Parathyroid adenoma (tissue), 2 donors: ENCODE data around the gene ZBTB7A.

Experiments
- H2AFZ ChIP-seq: fragments of 300-600 bp; sonication (generic); one replicate; pipeline ENCODE4 v1.7.0; 2017; ENCODE audit warnings: antibody characterized with exemption, mild to moderate bottlenecking
- H3K27ac ChIP-seq: fragments of 300-600 bp; sonication (generic); one replicate; pipeline ENCODE4 v1.7.0; 2017
- H3K27me3 ChIP-seq: fragments of 300-600 bp; sonication (generic); one replicate; pipeline ENCODE4 v1.7.0; 2017; ENCODE audit warnings: low read length; ENCODE audit not compliant: control insufficient read depth, insufficient read depth
- H3K36me3 ChIP-seq: fragments of 300-600 bp; sonication (generic); one replicate; pipeline ENCODE4 v1.7.0; 2017; ENCODE audit warnings: low read length; ENCODE audit not compliant: control insufficient read depth, insufficient read depth
- H3K4me1 ChIP-seq: fragments of 300-600 bp; sonication (generic); one replicate; pipeline ENCODE4 v1.7.0; 2017; ENCODE audit warnings: control low read depth
- H3K4me2 ChIP-seq: fragments of 300-600 bp; sonication (generic); one replicate; pipeline ENCODE4 v1.7.0; 2017; ENCODE audit warnings: low read length
- H3K4me3 ChIP-seq: fragments of 300-600 bp; sonication (generic); one replicate; pipeline ENCODE4 v1.7.0; 2017; ENCODE audit warnings: low read depth, low read length
- H3K79me2 ChIP-seq: fragments of 300-600 bp; sonication (generic); one replicate; pipeline ENCODE4 v1.7.0; 2017; ENCODE audit warnings: control low read depth
- H3K9ac ChIP-seq: fragments of 300-600 bp; sonication (generic); one replicate; pipeline ENCODE4 v1.7.0; 2017; ENCODE audit warnings: mild to moderate bottlenecking
- H3K9me3 ChIP-seq: fragments of 300-600 bp; sonication (generic); one replicate; pipeline ENCODE4 v1.7.0; 2017; ENCODE audit warnings: low read length; ENCODE audit not compliant: control insufficient read depth
- TF ChIP-seq, protein P1 (sequence below): fragments of 300-600 bp; sonication (generic); IDR thresholded peaks from one replicate; pipeline ENCODE4 v1.7.0; 2017; ENCODE audit warnings: antibody characterized with exemption, mild to moderate bottlenecking
- donor health status: primary hyperparathyroidism.

Gene ZBTB7A

DNA sequence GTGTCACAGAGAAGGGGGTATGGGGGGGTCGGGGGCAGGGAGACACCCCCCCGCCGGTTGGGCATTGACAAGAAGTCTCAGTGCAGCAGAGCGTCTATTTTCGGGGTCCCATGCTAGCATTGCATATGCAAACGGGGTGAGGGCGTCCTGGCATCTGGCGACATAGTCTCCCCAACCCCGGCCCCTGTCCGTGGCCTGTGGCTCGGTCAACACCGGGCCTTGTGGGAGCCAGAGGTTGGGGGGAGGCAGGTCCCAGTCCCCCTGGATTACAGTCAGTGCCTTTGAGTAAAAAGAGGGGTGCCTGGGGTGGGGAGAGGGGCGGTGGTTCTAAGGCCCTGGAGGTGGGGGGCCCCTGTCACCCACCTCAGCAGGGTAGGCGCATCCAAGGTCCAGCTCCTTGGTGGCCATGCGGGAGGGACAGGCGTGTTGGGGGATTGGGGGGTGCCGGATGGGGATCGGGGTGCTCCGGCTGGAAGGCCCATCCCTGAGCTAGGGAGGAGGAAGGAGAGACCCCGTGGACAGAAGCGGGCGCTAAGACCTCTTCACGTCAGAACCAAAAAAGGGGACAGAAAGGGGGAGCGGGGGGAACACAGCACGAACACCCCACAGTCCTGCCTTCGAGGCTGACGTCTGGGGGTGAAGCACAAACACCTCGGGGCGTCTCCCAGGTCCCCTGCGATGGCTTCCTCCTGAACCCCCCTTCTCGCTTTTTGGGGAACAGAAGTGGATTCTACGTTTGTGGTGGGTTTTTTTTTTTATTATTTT, 20.9 kb downstream of the ZBTB7A start:
- no peak overlapping the region for H3K4me2 ChIP-seq
- H3K36me3 ChIP-seq: no peaks in the 10 kb centered on the region
- H3K9ac ChIP-seq: no peak overlapping the region
- peaks cover 8% of the 10 kb centered on the region for H3K79me2 ChIP-seq
- TF ChIP-seq, protein P1, sequence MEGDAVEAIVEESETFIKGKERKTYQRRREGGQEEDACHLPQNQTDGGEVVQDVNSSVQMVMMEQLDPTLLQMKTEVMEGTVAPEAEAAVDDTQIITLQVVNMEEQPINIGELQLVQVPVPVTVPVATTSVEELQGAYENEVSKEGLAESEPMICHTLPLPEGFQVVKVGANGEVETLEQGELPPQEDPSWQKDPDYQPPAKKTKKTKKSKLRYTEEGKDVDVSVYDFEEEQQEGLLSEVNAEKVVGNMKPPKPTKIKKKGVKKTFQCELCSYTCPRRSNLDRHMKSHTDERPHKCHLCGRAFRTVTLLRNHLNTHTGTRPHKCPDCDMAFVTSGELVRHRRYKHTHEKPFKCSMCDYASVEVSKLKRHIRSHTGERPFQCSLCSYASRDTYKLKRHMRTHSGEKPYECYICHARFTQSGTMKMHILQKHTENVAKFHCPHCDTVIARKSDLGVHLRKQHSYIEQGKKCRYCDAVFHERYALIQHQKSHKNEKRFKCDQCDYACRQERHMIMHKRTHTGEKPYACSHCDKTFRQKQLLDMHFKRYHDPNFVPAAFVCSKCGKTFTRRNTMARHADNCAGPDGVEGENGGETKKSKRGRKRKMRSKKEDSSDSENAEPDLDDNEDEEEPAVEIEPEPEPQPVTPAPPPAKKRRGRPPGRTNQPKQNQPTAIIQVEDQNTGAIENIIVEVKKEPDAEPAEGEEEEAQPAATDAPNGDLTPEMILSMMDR: no peak
- peaks cover 8% of the 10 kb centered on the region for H3K4me1 ChIP-seq
- no peak overlapping the region for H3K27ac ChIP-seq
- no peaks in the 10 kb centered on the region for H3K9me3 ChIP-seq
- H2AFZ ChIP-seq: no peak overlapping the region
- H3K27me3 ChIP-seq: no peaks in the 10 kb centered on the region
- no peak overlapping the region for H3K4me3 ChIP-seq

DNA sequence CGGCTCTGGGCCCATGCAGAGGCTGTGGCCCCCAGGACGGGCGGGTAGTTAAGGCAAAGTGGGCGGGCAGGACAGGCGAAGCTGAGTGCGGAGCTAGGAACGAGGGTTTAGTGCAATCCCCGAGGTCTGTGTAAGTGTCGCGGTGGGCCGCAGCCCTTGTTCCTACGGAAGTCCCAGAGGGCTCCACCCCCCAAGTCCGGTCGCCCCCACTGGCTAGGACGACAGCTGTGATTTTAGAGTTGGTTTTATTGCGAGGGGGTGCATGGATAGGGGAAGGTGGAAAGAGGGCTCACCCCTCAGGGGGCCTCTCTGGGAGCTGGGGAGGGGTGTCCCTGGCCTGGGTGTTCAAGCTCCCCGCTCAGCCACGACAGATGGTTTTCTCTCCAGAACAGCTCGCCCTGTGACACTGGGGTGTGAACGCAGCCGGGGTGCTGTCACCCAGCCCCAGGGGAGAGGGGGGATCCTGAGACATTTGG, 21.7 kb downstream of the ZBTB7A start:
- H3K27ac ChIP-seq: no peak overlapping the region
- no peak overlapping the region for H2AFZ ChIP-seq
- H3K9ac ChIP-seq: no peak overlapping the region
- TF ChIP-seq, protein P1: no peak
- peaks cover 8% of the 10 kb centered on the region for H3K4me1 ChIP-seq
- no peak overlapping the region for H3K4me2 ChIP-seq
- peaks cover 8% of the 10 kb centered on the region for H3K79me2 ChIP-seq
- H3K27me3 ChIP-seq: no peaks in the 10 kb centered on the region
- H3K4me3 ChIP-seq: no peak overlapping the region
- no peaks in the 10 kb centered on the region for H3K36me3 ChIP-seq
- H3K9me3 ChIP-seq: no peaks in the 10 kb centered on the region

DNA sequence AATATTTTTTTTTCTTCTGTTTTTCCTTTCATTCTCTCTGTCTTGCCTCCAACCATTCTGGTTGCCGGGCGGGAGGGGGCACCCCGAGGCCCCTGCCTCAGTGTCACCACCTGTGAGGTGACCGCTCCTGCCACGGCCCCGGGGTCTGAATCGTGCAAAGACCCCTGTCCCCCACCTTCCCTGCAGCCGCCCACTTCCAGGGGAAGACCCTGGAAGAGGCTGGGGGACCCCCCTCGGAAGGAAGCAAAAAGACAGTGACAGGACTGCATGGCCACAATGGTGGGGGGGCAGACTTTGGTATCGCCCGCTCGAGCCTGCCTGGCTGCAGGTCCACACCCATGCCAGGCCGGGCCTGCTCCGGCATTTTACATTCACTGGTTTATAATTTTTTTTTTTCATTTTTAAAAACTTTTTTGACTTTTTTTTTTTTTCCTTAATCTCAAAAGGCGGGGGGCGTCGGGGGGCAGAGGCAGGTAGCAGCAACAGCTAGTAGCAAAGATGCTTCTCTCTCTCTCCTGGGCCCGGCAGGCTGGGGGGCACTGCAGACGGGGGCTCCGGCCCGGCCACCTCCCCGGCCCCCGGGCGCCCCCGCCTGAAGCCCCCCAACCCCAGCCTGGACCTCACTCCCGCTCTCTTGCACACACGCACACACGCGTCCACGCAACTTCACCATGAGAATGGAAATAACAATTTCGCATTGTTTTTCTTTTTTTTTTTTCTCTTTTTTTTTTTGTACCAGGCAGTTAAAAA, 22.6 kb downstream of the ZBTB7A start:
- no peaks in the 10 kb centered on the region for H3K9me3 ChIP-seq
- no peaks in the 10 kb centered on the region for H3K27me3 ChIP-seq
- H3K36me3 ChIP-seq: no peaks in the 10 kb centered on the region
- TF ChIP-seq, protein P1: no peak
- peaks cover 8% of the 10 kb centered on the region for H3K4me1 ChIP-seq
- H3K4me2 ChIP-seq: no peak overlapping the region
- no peak overlapping the region for H2AFZ ChIP-seq
- no peak overlapping the region for H3K9ac ChIP-seq
- no peak overlapping the region for H3K4me3 ChIP-seq
- no peak overlapping the region for H3K27ac ChIP-seq
- peaks cover 5% of the 10 kb centered on the region for H3K79me2 ChIP-seq

DNA sequence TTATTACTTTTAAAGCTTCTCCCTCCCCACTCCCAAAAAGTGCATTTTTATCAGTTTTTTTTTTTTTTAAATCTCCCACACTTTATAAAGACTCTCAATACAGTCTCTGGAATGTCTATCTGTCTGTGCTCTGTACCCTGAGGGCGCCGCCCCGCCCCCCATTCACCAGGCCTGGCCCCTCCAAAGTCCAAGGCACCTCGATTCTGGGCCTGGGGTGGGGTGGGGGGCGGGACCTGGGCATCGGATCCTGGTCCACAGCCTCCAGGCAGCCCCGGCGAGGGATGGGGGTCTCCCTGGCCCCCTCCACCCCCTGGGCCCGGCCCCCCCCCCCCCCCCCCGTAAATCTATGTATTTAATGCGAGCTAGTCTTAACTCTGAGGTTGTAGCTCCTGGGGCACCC, 23.3 kb downstream of the ZBTB7A start:
- Histone ChIP-seq H2AFZ (no peak overlapping the region), H3K4me1 (peaks cover 8% of the 10 kb centered on the region), H3K4me2 (no peak overlapping the region), H3K36me3 (no peaks in the 10 kb centered on the region), H3K79me2 (peaks cover 4% of the 10 kb centered on the region), H3K4me3 (no peak overlapping the region), H3K27ac (no peak overlapping the region), H3K9me3 (no peaks in the 10 kb centered on the region), H3K9ac (no peak overlapping the region), H3K27me3 (no peaks in the 10 kb centered on the region)
- TF ChIP-seq, protein P1: no peak
